ENCODE measurements around the gene SCAMP5.

SCAMP5 gene

GRCh38 chr15:75070674-75071073, 75.3 kb downstream of the SCAMP5 start:
- DNase-seq (ENCODE audit: low spot score), result no peak

Measured in germinal center (tissue), 1 donor.